ENCODE measurements around the gene SQSTM1.

GRCh38 chr5:179796877-179797608, 23.7 kb upstream of the SQSTM1 start:
- TF ChIP-seq CTCF (conservative IDR thresholded peaks at IDR 0.05 in 1 of 2, IDR thresholded peaks at IDR 0.05 in 1 of 2; ENCODE audit: low read depth in 1 of 2, low read length in 2 of 2), result no peak
- TF ChIP-seq EZH2 (IDR thresholded peaks at IDR 0.05; ENCODE audit: low read length, missing control alignments), result no peak

Measured in fibroblast of lung (primary cell).